Lower leg skin (tissue), 4 donors: ENCODE data around the gene GRAP2. TPM values are rescaled to one million over a fixed set of nuclear protein-coding genes. Genes with fewer than 3 reads are reported as not detected.
"Not testable (repeated sequence)": the region's sequence is repeated elsewhere in the genome, so short reads cannot be mapped to it uniquely, and the experiment has no call there.

Experiments
- DNase-seq, 2 donors: peaks; one replicate each; pipeline ENCODE4 v3.0.0-alpha.2; 2019; ENCODE audit warnings: low spot score in 2 of 2
- H3K4me3 ChIP-seq: fragments of 200-600 bp; sonication (generic); 2 replicates; pipeline ENCODE4 v1.5.1; 2017; ENCODE audit warnings: mild to moderate bottlenecking, low read depth; ENCODE audit not compliant: poor library complexity, severe bottlenecking
- CTCF ChIP-seq, 3 donors: fragments of 450-650 bp; IDR thresholded peaks; one replicate each; pipeline ENCODE4 v1.5.1; 2016; ENCODE audit warnings: antibody characterized with exemption in 3 of 3, mild to moderate bottlenecking in 3 of 3, moderate library complexity in 2 of 3
- POLR2A ChIP-seq, 2 donors: fragments of 450-650 bp; IDR thresholded peaks; one replicate each; pipeline ENCODE4 v1.6.1; 2016 to 2017; ENCODE audit warnings: antibody characterized with exemption in 2 of 2, mild to moderate bottlenecking in 1 of 2, moderate library complexity in 1 of 2
- WGBS, 2 donors: methylation state at CpG; one replicate each; pipeline ENCODE4 v1.1.5; 2018; 5-methylcytosine and 5-hydroxymethylcytosine counted together
- intact Hi-C: fragments of 100-400 bp; cut with DNase I; formaldehyde crosslinking; loops from one replicate; pipeline ENCODE4 v1.15.0; 2023; ENCODE audit warnings: low total_unique reads
- total RNA-seq, 4 donors: library from RNA; depleted of rRNA; stranded (reverse); fragments of >200 nt; gene quantifications; one replicate each; pipeline ENCODE4 v1.1.0, GENCODE V29; 2016

The GRAP2 gene
- total RNA-seq, 4 donors from 2014 or later = 0.72 to 1.3 (median 0.96) TPM

GRCh38 chr22:39877079-39877845 is 23.6 kb upstream of the GRAP2 start:
- WGBS, 2 donors = 73 to 83% methylated on average over 6 of the region's 6 CpGs
- intact Hi-C loops = no loop called here
- no peak for DNase-seq
- no peak overlapping the region for H3K4me3 ChIP-seq
- TF ChIP-seq CTCF (IDR thresholded peaks at IDR 0.05) (no peak), POLR2A (IDR thresholded peaks at IDR 0.05) (no peak)

GRCh38 chr22:39880722-39881121 is 20.2 kb upstream of the GRAP2 start:
- no peak overlapping the region for H3K4me3 ChIP-seq
- no peak for DNase-seq
- intact Hi-C loops = no loop called here
- no peak for TF ChIP-seq CTCF (IDR thresholded peaks at IDR 0.05)
- TF ChIP-seq POLR2A (IDR thresholded peaks at IDR 0.05) = no peak

DNA sequence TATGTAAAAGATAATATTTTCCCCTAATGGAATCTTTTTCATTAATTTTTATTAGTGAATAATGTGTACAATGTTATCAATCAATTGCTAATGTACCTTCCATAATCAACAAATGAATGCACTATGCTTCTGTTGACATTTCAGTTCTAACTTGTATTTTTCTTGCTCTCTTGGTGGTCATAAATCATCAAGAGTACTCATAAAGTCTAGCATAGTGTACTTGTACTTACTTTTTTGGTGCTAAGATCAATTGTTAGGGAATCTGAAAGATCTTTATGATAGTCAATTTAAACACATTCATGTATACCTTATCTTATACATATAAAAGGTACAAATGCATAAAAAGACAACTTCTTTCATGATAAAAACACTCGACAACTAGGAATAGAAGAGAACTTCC is 17.8 kb upstream of the GRAP2 start:
- WGBS, 2 donors = 65 to 79% methylated on average over 1 of the region's 1 CpG
- DNase-seq = no peak
- TF ChIP-seq CTCF (IDR thresholded peaks at IDR 0.05) = no peak
- TF ChIP-seq POLR2A (IDR thresholded peaks at IDR 0.05) = no peak
- H3K4me3 ChIP-seq = no peak overlapping the region
- intact Hi-C loops = no loop called here

- intact Hi-C loops, DNase-seq, H3K4me3 ChIP-seq: not testable (repeated sequence)
- WGBS, 2 donors = 79 to 91% methylated on average over 3 of the region's 3 CpGs
Observed at GRCh38 chr22:39889924-39890323, 11.0 kb upstream of the GRAP2 start.

DNA sequence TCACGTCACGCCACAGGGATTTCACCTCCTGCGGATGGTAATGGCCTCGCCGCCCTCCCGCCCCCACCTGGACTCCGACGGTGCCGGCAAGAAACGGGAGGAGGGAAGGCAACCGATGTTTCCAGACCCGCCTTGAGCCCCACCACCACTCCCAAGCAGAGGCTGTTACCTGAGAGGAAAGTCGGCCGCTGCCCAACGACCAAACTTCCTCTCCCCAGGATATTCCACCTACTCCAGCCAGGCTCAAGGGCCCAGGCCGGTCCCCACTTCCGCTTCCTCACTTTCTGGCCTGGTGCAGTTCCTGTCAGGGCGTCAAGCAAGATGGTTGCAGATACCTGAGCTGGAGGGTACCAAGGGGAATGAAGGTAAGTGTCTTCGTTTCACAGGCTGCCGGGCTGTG is 7.4 kb upstream of the GRAP2 start, which contains the start of gene ENTHD1:
TSS of gene ENTHD1 (minus strand) at position 235 of the 400 bp plus-strand sequence. CDS start 6,012 bp downstream, outside the sequence.
- WGBS, 2 donors = 78 to 79% methylated on average over 20 of the region's 20 CpGs
- H3K4me3 ChIP-seq = no peak within 1 kb of the TSS
- no peak for TF ChIP-seq CTCF (IDR thresholded peaks at IDR 0.05)
- intact Hi-C loops = no loop called here
- DNase-seq = no peak

DNA sequence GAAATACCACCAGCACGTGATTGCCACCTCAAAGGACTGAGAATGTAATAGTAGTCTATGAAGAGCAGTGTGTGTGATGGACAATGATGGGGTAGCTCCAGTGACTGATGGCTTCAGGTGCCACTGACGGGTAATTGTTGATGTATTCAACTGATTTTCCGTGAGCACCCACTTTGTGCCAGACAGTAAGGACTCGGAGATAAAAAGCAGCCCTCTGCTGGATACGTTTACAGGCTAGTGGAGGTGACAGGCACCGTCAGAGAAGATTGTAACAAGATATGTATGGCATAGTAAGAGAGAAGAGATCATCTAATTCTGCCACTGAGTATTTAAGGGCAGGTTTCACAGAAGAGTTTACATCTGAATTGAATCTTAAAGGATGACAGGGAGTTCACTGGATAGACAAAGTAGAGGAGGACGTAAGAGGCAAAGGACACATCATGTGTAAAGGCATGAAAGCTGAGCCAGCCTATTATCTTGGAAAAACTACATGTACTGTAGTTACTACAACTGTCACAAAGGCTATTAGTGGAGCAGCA is 6.3 kb upstream of the GRAP2 start:
- no peak overlapping the region for H3K4me3 ChIP-seq
- no peak for DNase-seq
- intact Hi-C loops = no loop called here
- TF ChIP-seq POLR2A (IDR thresholded peaks at IDR 0.05) (no peak), CTCF (IDR thresholded peaks at IDR 0.05) (no peak)
- WGBS, 2 donors = 65 to 74% methylated on average over 7 of the region's 7 CpGs
